ENCODE results near the gene SYT14.
"Not testable (repeated sequence)": the region's sequence is repeated elsewhere in the genome, so short reads cannot be mapped to it uniquely, and the experiment has no call there.

The SYT14 gene

GRCh38 chr1:209937996-209938959, at the start of gene SYT14:
Gene SYT14, plus strand, starts transcription at chr1:209938217. Its CDS starts 48 bp downstream, at chr1:209938265.
- peak; percentile 30 for DNase-seq

GRCh38 chr1:209888291-209889076, 49.5 kb upstream of the SYT14 start:
- DNase-seq: not testable (repeated sequence)

- no peak for DNase-seq
These were observed 49.0 kb upstream of the SYT14 start for GRCh38 chr1:209889077-209889418.

- DNase-seq: no peak
These were observed 47.2 kb upstream of the SYT14 start for GRCh38 chr1:209890641-209891330.

GRCh38 chr1:209893751-209894150, 44.3 kb upstream of the SYT14 start:
- no peak for DNase-seq

GRCh38 chr1:209895709-209896108, 42.3 kb upstream of the SYT14 start:
- DNase-seq: no peak

GRCh38 chr1:209896346-209896745, 41.7 kb upstream of the SYT14 start:
- DNase-seq: no peak

- not testable (repeated sequence) for DNase-seq
These were observed 39.7 kb upstream of the SYT14 start for GRCh38 chr1:209898271-209898670.

GRCh38 chr1:209898851-209899250, 39.2 kb upstream of the SYT14 start:
- DNase-seq: not testable (repeated sequence)

- no peak for DNase-seq
These were observed 38.1 kb upstream of the SYT14 start for GRCh38 chr1:209899948-209900347.

- no peak for DNase-seq
These were observed 37.3 kb upstream of the SYT14 start for GRCh38 chr1:209900734-209901133.

GRCh38 chr1:209901211-209901610, 36.8 kb upstream of the SYT14 start:
- DNase-seq: no peak

- DNase-seq: not testable (repeated sequence)
These were observed 33.2 kb upstream of the SYT14 start for GRCh38 chr1:209904774-209905173.

- DNase-seq: no peak
These were observed 26.3 kb upstream of the SYT14 start for GRCh38 chr1:209911746-209912145.

- DNase-seq: no peak
These were observed 25.7 kb upstream of the SYT14 start for GRCh38 chr1:209912306-209912705.

- not testable (repeated sequence) for DNase-seq
These were observed 18.4 kb upstream of the SYT14 start for GRCh38 chr1:209919637-209920036.

- no peak for DNase-seq
These were observed 17.2 kb upstream of the SYT14 start for GRCh38 chr1:209920844-209921243.

GRCh38 chr1:209924390-209924789, 13.6 kb upstream of the SYT14 start:
- DNase-seq: no peak

GRCh38 chr1:209926045-209926444, 12.0 kb upstream of the SYT14 start:
- no peak for DNase-seq

GRCh38 chr1:209927466-209927865, 10.6 kb upstream of the SYT14 start:
- DNase-seq: no peak

GRCh38 chr1:209929751-209930150, 8.3 kb upstream of the SYT14 start:
- no peak for DNase-seq

- no peak for DNase-seq
These were observed 6.9 kb upstream of the SYT14 start for GRCh38 chr1:209931141-209931540.

GRCh38 chr1:209936125-209936524, 1.9 kb upstream of the SYT14 start:
- no peak for DNase-seq
